ENCODE results near the gene HNRNPA0. TPM values are rescaled to one million over a fixed set of nuclear protein-coding genes. Genes with fewer than 3 reads are reported as not detected.

Gene HNRNPA0
- total RNA-seq, 2 experiments from 2014 or later: 31.3 to 34.0 TPM

DNA sequence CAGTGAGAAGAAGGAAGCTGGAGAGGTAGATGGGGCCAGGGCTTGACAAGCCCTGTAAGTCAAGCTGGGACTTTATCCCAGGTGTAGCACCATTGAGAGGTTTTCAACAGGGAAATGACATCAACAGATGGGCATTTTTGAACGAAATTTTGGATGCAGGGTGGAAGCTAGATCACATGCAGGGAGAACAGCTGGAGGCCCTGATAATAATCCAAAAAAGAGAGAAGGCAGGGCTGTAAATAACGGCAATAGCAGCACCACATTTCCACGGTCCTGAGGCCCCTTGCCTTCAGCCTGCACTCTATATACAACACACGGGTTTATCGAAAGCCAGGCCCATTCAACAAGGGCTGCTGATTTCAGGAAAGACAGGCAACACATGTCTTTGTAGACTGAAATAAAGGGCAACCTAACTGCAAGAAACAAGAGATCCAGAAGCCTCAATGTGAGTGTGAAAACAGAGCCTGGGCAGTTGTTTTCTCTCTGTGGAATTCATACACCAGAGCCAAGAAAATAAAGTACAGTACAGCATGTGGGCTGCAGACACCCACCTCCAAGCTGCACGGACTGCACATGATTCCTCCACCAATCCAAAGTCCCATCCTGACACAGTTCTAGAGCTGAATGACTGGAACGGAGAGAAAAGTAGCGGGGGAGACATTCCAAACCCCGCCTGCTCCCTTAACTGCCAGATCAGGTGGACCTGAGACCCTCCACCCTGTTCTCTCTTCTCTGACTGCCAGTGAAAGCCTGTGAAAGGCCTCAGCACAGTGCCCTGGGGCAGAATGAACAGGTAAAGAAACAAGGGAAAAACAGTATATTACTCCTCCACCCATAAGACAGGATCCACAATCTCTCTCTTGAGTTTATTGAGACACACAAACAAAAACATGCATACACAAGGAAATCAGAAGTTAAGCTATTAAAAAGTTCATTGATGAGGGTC, 54.6 kb downstream of the HNRNPA0 start:
- no peak overlapping the region for H3K27ac Mint-ChIP-seq
- H3K9me3 Mint-ChIP-seq (ENCODE audit: insufficient read depth): no peaks in the 10 kb centered on the region
- H3K4me3 Mint-ChIP-seq: no peak overlapping the region
- peaks cover 35% of the 10 kb centered on the region for H3K4me1 Mint-ChIP-seq (ENCODE audit: low read depth)
- POLR2A ChIA-PET: no interaction called here
- CTCF ChIA-PET: interaction anchor here (0.7 to 7.8 kb wide), 4 partner anchors 32 to 43 kb away, joined by 3 to 56 read pairs (median 6); partner anchors contain the start of gene KLHL3
- no peaks in the 10 kb centered on the region for H3K27me3 Mint-ChIP-seq (ENCODE audit: low read depth)
- DNase-seq (no peak), ATAC-seq (no peak)
- peaks cover 40% of the 10 kb centered on the region for H3K36me3 Mint-ChIP-seq (ENCODE audit: low read depth)

DNA sequence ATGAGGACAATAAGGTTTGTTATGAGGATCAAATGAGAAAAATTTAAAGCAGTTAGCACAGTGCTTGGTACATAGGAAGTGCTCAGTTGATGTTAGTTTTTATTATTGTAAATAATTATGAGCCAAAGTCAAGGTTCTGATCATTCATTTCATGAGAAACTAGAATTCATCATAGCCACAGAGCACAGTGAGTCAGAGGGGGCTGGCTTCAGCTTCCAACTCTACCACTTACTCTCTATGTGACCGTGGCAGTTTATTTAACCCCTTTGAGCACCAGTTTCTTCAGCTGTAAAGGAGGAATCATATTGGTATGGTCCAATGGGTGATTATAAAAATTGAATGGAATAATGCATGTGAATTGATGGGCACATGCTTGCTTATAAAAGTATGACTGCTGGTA, 57.7 kb downstream of the HNRNPA0 start:
- Mint-ChIP-seq H3K4me1 (ENCODE audit: low read depth) (peaks cover 42% of the 10 kb centered on the region), H3K9me3 (ENCODE audit: insufficient read depth) (no peaks in the 10 kb centered on the region), H3K27me3 (ENCODE audit: low read depth) (no peaks in the 10 kb centered on the region), H3K4me3 (no peak overlapping the region), H3K36me3 (ENCODE audit: low read depth) (peaks cover 36% of the 10 kb centered on the region), H3K27ac (peak overlapping the region; percentile 90)
- DNase-seq (peak; percentile 25), ATAC-seq (peak; percentile 72)
- ChIA-PET CTCF (interaction anchor here (1.0 to 7.8 kb wide), 14 partner anchors 17 to 67 kb away, joined by 3 to 56 read pairs (median 7); partner anchors contain the start of genes HNRNPA0 and KLHL3), POLR2A (interaction anchor here (1.6 to 2.0 kb wide), 3 partner anchors 40 to 57 kb away, joined by 5 to 17 read pairs (median 7); partner anchors contain the start of genes HNRNPA0 and KLHL3)

DNA sequence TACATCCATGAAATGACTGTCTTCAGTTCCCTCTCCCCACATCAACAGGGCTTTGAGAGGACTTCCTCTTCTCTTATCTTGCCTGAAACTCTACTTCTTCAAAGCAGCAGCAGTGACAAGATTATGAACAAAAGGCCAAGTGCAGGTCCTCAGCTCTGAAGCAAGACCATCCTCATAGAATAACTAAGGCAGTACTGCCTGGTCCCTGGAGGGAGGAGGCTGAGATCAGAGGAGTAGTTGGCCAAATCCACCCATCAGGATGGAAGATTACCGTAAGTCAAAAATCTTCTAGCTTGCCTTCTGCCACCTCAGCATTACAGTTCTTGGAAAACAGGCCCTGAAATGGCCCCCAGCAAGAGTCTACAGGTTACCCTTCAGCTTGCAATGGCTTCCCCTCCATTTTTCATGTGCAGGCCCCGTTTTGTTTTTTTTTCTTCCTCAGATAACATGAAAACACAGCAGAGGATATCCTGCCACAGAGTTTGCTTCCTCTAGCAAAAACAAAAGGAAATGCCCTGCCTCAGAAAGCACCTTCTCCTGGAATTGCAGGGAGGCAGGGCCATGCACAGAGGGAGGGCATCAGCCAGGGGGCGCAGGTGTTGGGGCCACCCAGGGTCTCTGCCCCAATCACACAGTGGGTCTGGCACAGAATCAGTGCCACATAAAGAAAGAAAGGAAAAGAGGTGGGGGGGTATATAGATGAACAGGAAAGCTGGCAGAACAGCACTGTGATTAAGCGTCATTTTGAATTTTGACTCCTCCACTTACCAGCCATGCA, 58.3 kb downstream of the HNRNPA0 start:
- H3K27ac Mint-ChIP-seq: peak overlapping the region; percentile 90
- ATAC-seq: peak; percentile 56
- CTCF ChIA-PET: interaction anchor here (0.7 to 7.8 kb wide), 19 partner anchors 13 to 341 kb away, joined by 3 to 56 read pairs (median 6); partner anchors contain the start of genes HNRNPA0 and KLHL3

More for the DNA sequence above, 58.3 kb downstream of the HNRNPA0 start:
- H3K4me3 Mint-ChIP-seq: peak overlapping the region; percentile 51
- no peaks in the 10 kb centered on the region for H3K27me3 Mint-ChIP-seq (ENCODE audit: low read depth)
- peak; percentile 40 for DNase-seq
- POLR2A ChIA-PET: interaction anchor here (1.6 to 2.0 kb wide), 3 partner anchors 40 to 58 kb away, joined by 5 to 17 read pairs (median 7); partner anchors contain the start of genes HNRNPA0 and KLHL3
- no peaks in the 10 kb centered on the region for H3K9me3 Mint-ChIP-seq (ENCODE audit: insufficient read depth)
- peaks cover 36% of the 10 kb centered on the region for H3K36me3 Mint-ChIP-seq (ENCODE audit: low read depth)
- peaks cover 42% of the 10 kb centered on the region for H3K4me1 Mint-ChIP-seq (ENCODE audit: low read depth)

Other genes starting within 250 kb of the HNRNPA0 start
- 10 to 100 TPM; 13.7 to 15.2 TPM for gene KLHL3, start 18.3 kb downstream of the HNRNPA0 start, total RNA-seq
- gene MYOT, start 113.5 kb upstream of the HNRNPA0 start, total RNA-seq: not detected
- gene PKD2L2, start 135.1 kb upstream of the HNRNPA0 start, total RNA-seq: not detected

Data from activated CD8-positive, alpha-beta T cell treated with anti-CD3 and anti-CD28 coated beads, Interleukin-2, amount 10 ng/mL, durations not matched to agents 7 days and 5 days (primary cell).